Measurements from ENCODE around the gene ZFP36L1. TPM values are rescaled to one million over a fixed set of nuclear protein-coding genes. Genes with fewer than 3 reads are reported as not detected.

Gene ZFP36L1
- total RNA-seq, 1 donor from 2014 or later: 180 TPM

DNA sequence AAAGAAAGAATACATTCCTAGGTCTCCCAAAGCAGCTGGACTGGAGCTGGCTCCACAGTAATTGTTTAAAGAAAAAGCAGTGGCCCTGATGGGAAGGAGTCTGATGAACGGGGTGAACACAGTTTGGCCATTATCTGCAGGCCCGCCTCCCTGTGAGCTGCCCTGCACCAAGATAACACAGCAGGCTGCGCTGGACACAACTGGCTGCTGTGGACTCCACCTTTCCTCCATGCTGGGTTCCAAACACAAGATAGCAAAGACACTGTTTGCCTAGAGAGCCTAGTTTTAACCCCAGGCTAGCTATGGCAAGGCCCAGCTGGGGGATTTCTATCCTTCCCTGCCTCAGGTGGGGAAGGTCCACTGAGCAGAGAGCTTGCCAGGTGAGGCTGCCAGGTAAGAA, 34.6 kb downstream of the ZFP36L1 start:
- Mint-ChIP-seq H3K4me1 (ENCODE audit: low read depth) (peaks cover 23% of the 10 kb centered on the region), H3K9me3 (ENCODE audit: low read depth) (no peaks in the 10 kb centered on the region), H3K4me3 (ENCODE audit: unreplicated experiment) (no peak overlapping the region), H3K36me3 (ENCODE audit: low read depth) (no peaks in the 10 kb centered on the region), H3K27ac (ENCODE audit: unreplicated experiment) (no peak overlapping the region), H3K27me3 (ENCODE audit: low read depth) (no peaks in the 10 kb centered on the region)
- no peak for DNase-seq (ENCODE audit: low spot score)
- TF ChIP-seq, protein P1, sequence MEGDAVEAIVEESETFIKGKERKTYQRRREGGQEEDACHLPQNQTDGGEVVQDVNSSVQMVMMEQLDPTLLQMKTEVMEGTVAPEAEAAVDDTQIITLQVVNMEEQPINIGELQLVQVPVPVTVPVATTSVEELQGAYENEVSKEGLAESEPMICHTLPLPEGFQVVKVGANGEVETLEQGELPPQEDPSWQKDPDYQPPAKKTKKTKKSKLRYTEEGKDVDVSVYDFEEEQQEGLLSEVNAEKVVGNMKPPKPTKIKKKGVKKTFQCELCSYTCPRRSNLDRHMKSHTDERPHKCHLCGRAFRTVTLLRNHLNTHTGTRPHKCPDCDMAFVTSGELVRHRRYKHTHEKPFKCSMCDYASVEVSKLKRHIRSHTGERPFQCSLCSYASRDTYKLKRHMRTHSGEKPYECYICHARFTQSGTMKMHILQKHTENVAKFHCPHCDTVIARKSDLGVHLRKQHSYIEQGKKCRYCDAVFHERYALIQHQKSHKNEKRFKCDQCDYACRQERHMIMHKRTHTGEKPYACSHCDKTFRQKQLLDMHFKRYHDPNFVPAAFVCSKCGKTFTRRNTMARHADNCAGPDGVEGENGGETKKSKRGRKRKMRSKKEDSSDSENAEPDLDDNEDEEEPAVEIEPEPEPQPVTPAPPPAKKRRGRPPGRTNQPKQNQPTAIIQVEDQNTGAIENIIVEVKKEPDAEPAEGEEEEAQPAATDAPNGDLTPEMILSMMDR (IDR thresholded peaks at IDR 0.05): no peak

DNA sequence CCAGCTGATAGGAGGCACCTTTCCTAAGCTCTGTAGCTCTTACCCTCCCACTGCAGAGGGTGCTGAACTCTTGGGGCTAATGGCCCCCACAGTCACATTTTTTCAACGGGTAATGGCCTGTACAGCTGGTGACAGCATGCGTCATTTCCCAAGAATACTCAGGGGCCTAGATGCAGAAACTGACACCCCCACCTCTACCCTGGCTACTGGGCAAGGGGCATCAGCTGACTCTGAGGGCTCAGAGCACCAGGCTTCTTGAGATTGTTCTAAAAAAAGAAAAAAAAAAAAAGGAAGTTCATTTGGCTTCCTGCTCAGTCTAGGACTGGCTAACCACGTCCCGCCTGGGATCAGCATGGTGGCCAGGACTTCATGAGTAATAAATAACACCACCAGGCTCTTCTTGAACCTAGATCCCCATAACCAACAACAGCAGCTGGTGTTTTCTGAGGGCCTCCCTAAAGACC, 35.2 kb downstream of the ZFP36L1 start:
- Mint-ChIP-seq H3K27me3 (ENCODE audit: low read depth) (no peaks in the 10 kb centered on the region), H3K27ac (ENCODE audit: unreplicated experiment) (no peak overlapping the region), H3K4me1 (ENCODE audit: low read depth) (peaks cover 23% of the 10 kb centered on the region), H3K4me3 (ENCODE audit: unreplicated experiment) (no peak overlapping the region), H3K36me3 (ENCODE audit: low read depth) (no peaks in the 10 kb centered on the region), H3K9me3 (ENCODE audit: low read depth) (no peaks in the 10 kb centered on the region)
- DNase-seq (ENCODE audit: low spot score): no peak
- TF ChIP-seq, protein P1 (IDR thresholded peaks at IDR 0.05): no peak

DNA sequence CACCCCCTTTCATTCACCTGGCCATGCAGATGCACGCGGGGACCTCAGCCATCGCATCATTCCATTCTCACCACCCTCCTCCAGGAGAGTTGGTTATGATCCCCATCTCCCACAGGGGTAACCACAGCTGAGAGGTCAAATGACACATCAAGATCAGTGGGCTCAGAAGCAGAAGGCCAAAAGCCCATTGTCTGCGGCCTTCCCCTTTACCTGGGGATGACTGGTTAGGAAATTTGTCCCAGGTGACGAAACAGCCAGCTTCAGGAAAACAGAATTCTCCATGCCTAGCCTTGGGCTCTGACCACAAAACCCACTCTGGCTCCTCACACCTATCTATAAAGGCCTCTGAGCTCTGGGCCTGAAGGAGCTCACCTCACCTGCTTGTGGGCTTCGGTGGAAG, 36.1 kb downstream of the ZFP36L1 start:
- Mint-ChIP-seq H3K27me3 (ENCODE audit: low read depth) (no peaks in the 10 kb centered on the region), H3K4me1 (ENCODE audit: low read depth) (peaks cover 28% of the 10 kb centered on the region), H3K36me3 (ENCODE audit: low read depth) (no peaks in the 10 kb centered on the region), H3K9me3 (ENCODE audit: low read depth) (no peaks in the 10 kb centered on the region), H3K4me3 (ENCODE audit: unreplicated experiment) (no peak overlapping the region), H3K27ac (ENCODE audit: unreplicated experiment) (no peak overlapping the region)
- TF ChIP-seq, protein P1 (IDR thresholded peaks at IDR 0.05): no peak
- DNase-seq (ENCODE audit: low spot score): no peak

DNA sequence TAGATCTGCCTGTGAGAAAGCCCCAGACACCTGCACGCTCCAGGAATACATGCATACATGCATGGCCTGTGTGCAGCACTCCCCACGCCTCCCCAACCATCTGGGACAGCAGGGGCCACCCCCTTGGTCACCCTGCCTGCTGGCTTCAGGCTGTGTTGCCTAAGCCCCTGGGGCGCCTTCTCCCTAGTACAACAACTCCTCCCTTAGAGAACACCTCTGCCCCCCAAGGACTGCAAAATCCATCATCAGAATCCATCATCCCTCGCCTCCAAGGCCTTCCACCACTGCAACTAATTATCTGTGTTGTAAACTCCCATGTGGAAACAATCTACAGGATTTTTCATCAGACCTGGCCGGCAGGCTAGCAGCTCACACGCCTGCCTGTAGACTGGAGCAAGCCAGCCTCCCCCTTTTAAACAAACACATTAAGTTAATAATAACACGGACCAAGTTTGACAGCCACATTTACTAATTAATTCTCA, 36.8 kb downstream of the ZFP36L1 start:
- no peak overlapping the region for H3K4me3 Mint-ChIP-seq (ENCODE audit: unreplicated experiment)
- TF ChIP-seq, protein P1 (IDR thresholded peaks at IDR 0.05): no peak

DNA sequence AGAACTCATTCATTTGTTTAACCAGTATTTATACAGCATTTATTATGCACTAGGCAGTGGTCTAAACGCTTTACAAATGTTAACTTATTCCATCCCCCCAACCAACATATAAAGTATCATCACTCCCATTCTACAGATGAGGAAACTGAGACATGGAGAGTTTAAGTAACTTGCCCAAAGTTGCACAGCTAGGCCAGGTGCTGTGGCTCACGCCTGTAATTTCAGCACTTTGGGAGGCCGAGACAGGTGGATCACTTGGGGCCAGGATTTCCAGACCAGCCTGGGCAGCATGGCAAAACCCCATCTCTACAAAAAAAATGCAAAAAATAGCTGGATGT, 37.9 kb downstream of the ZFP36L1 start:
- TF ChIP-seq, protein P1 (IDR thresholded peaks at IDR 0.05): no peak
- Mint-ChIP-seq H3K27ac (ENCODE audit: unreplicated experiment) (no peak overlapping the region), H3K4me3 (ENCODE audit: unreplicated experiment) (no peak overlapping the region), H3K4me1 (ENCODE audit: low read depth) (peaks cover 28% of the 10 kb centered on the region), H3K36me3 (ENCODE audit: low read depth) (no peaks in the 10 kb centered on the region), H3K27me3 (ENCODE audit: low read depth) (no peaks in the 10 kb centered on the region), H3K9me3 (ENCODE audit: low read depth) (no peaks in the 10 kb centered on the region)
- DNase-seq (ENCODE audit: low spot score): no peak

More for the DNA sequence above, 36.8 kb downstream of the ZFP36L1 start:
- Mint-ChIP-seq H3K4me1 (ENCODE audit: low read depth) (peaks cover 28% of the 10 kb centered on the region), H3K36me3 (ENCODE audit: low read depth) (no peaks in the 10 kb centered on the region), H3K27me3 (ENCODE audit: low read depth) (no peaks in the 10 kb centered on the region), H3K9me3 (ENCODE audit: low read depth) (no peaks in the 10 kb centered on the region), H3K27ac (ENCODE audit: unreplicated experiment) (no peak overlapping the region)
- DNase-seq (ENCODE audit: low spot score): no peak
